ENCODE results near the gene VIPR1.

The VIPR1 gene

GRCh38 chr3:42511201-42511600 lies 8.8 kb downstream of the VIPR1 start:
- no peak for DNase-seq (ENCODE audit: low read depth in 2 of 2)

- no peak for DNase-seq (ENCODE audit: low read depth in 2 of 2)
These were observed 9.3 kb downstream of the VIPR1 start for GRCh38 chr3:42511736-42512135.

GRCh38 chr3:42513121-42513520 lies 10.7 kb downstream of the VIPR1 start:
- DNase-seq (ENCODE audit: low read depth in 2 of 2): no peak

- DNase-seq (ENCODE audit: low read depth in 2 of 2): no peak
These were observed 11.1 kb downstream of the VIPR1 start for GRCh38 chr3:42513521-42513920.

- DNase-seq (ENCODE audit: low read depth in 2 of 2): no peak
These were observed 12.4 kb downstream of the VIPR1 start for GRCh38 chr3:42514876-42515275.

- DNase-seq (ENCODE audit: low read depth in 2 of 2): no peak
These were observed 13.0 kb downstream of the VIPR1 start for GRCh38 chr3:42515391-42515916.

GRCh38 chr3:42515976-42516375 lies 13.5 kb downstream of the VIPR1 start:
- DNase-seq (ENCODE audit: low read depth in 2 of 2): no peak

- DNase-seq (ENCODE audit: low read depth in 2 of 2): no peak
These were observed 14.0 kb downstream of the VIPR1 start for GRCh38 chr3:42516443-42516842.

GRCh38 chr3:42517117-42517516 lies 14.7 kb downstream of the VIPR1 start:
- DNase-seq (ENCODE audit: low read depth in 2 of 2): no peak

GRCh38 chr3:42518800-42519567 lies 16.5 kb downstream of the VIPR1 start:
- DNase-seq (ENCODE audit: low read depth in 2 of 2): no peak

- DNase-seq (ENCODE audit: low read depth in 2 of 2): no peak
These were observed 17.1 kb downstream of the VIPR1 start for GRCh38 chr3:42519568-42519962.

- no peak for DNase-seq (ENCODE audit: low read depth in 2 of 2)
These were observed 17.9 kb downstream of the VIPR1 start for GRCh38 chr3:42520336-42520735.

GRCh38 chr3:42520906-42521305 lies 18.5 kb downstream of the VIPR1 start:
- no peak for DNase-seq (ENCODE audit: low read depth in 2 of 2)

GRCh38 chr3:42524751-42525150 lies 22.3 kb downstream of the VIPR1 start:
- no peak for DNase-seq (ENCODE audit: low read depth in 2 of 2)

GRCh38 chr3:42525212-42525611 lies 22.8 kb downstream of the VIPR1 start:
- DNase-seq (ENCODE audit: low read depth in 2 of 2): no peak

GRCh38 chr3:42525736-42526345 lies 23.4 kb downstream of the VIPR1 start:
- DNase-seq (ENCODE audit: low read depth in 2 of 2): no peak

- peak; percentile 28 to 31 for DNase-seq (ENCODE audit: low read depth in 2 of 2)
These were observed 24.3 kb downstream of the VIPR1 start for GRCh38 chr3:42526616-42527367.

- DNase-seq (ENCODE audit: low read depth in 2 of 2): no peak
These were observed 25.0 kb downstream of the VIPR1 start for GRCh38 chr3:42527368-42527917.

GRCh38 chr3:42529468-42529867 lies 27.0 kb downstream of the VIPR1 start:
- no peak for DNase-seq (ENCODE audit: low read depth in 2 of 2)

GRCh38 chr3:42530073-42530472 lies 27.6 kb downstream of the VIPR1 start:
- no peak for DNase-seq (ENCODE audit: low read depth in 2 of 2)

- no peak for DNase-seq (ENCODE audit: low read depth in 2 of 2)
These were observed 29.0 kb downstream of the VIPR1 start for GRCh38 chr3:42531470-42531869.

GRCh38 chr3:42532229-42532628 lies 29.8 kb downstream of the VIPR1 start:
- DNase-seq (ENCODE audit: low read depth in 2 of 2): no peak

Measured in stimulated activated CD4-positive, alpha-beta T cell treated with anti-CD3 and anti-CD28 coated beads, Interleukin-1b, Interleukin-23, amount 100 ng/mL, for 4 hours (primary cell).